IPS-NIHi11 (cell line): ENCODE measurements around the gene PTOV1.
A peak's percentile ranks its signal among the peaks of the same experiment; 100 is the strongest.

Experiments
- DNase-seq: peaks from one replicate; pipeline ENCODE4 v3.0.0; 2012; ENCODE audit warnings: mixed read lengths, low spot score

Gene PTOV1

DNA sequence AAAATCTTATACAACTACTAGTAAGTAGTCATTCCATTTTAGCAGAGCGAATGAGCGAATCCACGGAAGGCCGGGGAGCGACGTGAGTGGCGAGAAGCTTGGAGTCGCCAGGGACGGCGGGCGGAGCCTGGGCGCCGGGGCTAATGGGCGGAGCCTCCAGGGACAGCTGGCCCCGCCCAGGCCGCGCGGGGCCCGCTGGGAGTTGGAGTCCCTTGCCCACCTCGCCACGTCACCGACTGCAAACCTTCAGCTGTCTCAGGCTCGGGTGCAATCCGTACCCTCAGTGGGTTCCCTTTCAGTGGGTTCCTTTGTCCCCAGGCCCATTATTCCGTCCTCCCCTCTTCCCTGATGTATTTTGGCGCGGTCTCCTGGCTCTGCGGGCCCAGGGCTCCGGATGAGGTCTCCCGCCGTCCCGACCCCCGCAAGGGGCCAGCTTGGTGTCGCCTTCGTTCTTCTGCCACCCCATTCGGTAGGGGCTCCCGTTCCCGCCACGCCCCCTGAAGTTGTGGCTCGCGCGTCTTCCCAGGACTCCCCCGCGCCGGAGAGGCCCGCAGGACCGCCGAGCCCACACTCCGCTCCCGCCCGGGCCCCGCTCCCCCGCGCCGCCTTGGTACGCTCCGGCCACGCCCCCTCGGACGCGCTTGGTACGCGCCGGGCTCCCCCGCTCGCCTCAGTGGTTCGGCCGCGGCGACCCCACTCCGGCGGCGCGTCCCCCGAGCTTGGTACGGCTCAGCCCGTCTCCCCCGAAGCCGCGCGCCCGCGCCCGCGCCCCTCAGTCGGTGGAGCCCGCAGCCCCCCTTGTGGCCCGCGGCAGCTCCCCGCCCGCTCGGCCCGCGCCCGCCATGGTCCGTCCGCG lies at the start of gene PTOV1:
PTOV1 (plus strand) TSS at position 673 of the 856 bp plus-strand sequence.
- peak; percentile 99 for DNase-seq

DNA sequence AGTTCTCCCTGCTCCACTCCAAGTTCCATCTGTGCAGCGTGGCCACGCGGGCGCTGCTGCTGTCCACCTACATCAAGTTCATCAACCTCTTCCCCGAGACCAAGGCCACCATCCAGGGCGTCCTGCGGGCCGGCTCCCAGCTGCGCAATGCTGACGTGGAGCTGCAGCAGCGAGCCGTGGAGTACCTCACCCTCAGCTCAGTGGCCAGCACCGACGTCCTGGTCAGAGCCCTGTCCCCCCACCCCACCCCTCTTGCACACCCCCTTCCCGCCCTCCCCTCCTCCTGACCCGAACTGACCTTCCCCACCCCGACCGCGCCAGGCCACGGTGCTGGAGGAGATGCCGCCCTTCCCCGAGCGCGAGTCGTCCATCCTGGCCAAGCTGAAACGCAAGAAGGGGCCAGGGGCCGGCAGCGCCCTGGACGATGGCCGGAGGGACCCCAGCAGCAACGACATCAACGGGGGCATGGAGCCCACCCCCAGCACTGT lies 49.5 kb upstream of the PTOV1 start:
- DNase-seq: no peak

DNA sequence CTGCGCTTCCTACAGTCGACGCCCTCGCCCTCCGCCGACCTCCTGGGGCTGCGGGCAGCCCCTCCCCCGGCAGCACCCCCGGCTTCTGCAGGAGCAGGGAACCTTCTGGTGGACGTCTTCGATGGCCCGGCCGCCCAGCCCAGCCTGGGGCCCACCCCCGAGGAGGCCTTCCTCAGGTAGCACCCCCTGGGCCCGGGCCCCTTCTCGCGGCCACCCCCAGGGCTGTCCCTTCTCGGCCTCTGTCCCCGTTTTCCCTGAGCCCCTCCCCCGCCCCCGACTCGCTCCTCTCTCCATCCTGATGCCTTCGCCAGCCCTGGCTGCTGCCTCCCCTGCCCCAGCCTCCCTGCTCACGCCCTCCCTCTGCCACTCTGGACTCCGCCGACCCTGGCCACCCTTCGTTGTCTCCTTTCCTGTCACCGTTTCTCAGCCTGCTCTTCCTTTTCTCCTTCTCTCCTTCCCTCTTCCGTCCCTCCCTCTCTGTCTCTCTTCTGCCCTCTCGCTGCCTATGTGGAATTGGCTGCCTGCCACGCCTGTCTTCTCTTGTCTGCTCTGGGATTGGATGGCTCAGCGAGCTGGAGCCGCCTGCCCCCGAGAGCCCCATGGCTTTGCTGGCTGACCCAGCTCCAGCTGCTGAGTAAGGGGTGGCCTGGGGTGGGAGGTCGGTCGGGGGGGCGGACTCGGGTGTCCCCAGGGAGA lies 48.8 kb upstream of the PTOV1 start:
- DNase-seq: peak; percentile 91

DNA sequence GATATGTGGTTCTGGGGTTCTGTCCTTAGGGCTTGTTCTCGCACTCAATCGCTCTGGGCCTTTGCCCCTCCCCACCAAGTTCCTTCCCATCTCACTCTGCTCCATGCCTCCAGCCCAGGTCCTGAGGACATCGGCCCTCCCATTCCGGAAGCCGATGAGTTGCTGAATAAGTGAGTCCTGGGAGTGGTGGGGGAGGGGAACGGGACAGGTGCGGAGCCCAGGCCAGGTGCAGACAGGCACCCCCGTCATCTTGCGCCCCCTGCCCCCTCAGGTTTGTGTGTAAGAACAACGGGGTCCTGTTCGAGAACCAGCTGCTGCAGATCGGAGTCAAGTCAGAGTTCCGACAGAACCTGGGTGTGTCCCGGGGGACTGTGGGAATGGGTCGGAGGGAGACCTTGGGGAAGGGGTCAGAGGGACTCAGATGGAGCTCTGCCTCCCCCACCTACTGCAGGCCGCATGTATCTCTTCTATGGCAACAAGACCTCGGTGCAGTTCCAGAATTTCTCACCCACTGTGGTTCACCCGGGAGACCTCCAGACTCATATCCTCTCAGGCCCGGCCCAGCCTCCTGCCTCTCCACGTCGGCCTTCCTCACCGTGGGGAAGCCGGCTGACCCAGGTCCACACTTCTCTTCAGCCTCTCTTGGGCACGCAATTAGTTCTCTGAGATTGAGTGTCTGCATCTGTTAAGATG lies 48.0 kb upstream of the PTOV1 start:
- DNase-seq: no peak

DNA sequence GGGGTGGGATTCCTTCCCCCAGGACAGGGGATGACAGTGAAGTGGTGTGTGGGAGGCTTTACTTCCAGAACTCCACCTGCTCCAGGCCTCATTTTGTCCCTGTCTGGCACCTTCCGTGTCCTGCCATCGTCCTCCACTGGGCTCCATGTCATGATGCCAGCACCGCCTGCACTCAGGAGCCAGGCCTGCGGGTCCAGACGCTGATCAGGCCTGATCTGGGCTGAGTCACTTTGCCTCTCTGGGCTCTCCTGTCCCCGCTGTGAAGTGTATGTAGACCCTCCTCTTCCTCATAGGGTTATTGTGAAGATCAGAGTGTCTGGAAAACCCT lies 47.5 kb upstream of the PTOV1 start:
- DNase-seq: no peak

DNA sequence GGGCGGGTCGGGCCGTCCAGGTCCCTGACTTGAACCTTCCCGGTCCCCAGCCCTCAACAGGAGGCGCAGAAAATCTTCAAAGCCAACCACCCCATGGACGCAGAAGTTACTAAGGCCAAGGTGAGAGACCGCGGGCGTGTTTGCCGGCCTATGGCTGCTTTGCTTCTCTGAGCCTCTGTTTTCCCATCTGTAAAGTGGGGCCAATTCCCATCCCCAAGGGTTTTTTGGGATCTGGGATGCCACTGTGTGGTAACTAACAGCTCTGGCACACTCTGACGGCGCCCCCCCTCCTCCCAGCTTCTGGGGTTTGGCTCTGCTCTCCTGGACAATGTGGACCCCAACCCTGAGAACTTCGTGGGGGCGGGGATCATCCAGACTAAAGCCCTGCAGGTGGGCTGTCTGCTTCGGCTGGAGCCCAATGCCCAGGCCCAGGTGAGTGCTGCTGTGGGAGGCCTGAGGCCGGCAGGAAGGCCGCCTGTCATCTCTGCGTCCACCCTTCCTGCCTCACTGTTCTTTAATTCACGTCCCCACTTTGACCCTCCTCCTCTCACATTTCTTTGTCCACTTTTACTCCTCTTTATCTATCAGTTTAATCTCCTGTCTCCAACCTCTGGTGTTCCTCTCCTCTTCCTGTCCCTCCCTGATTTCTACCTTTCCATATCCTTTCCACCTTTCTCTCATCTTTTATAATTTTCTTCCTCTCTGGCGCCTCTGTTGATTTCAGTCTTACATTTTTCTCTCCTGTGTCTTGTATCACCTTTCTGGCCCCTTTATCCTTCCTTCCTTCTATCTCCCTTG lies 44.9 kb upstream of the PTOV1 start:
- no peak for DNase-seq

DNA sequence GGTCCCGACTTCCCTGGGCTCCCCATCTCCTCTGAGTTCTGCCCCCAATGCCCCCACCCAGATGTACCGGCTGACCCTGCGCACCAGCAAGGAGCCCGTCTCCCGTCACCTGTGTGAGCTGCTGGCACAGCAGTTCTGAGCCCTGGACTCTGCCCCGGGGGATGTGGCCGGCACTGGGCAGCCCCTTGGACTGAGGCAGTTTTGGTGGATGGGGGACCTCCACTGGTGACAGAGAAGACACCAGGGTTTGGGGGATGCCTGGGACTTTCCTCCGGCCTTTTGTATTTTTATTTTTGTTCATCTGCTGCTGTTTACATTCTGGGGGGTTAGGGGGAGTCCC lies 44.4 kb upstream of the PTOV1 start:
- no peak for DNase-seq

DNA sequence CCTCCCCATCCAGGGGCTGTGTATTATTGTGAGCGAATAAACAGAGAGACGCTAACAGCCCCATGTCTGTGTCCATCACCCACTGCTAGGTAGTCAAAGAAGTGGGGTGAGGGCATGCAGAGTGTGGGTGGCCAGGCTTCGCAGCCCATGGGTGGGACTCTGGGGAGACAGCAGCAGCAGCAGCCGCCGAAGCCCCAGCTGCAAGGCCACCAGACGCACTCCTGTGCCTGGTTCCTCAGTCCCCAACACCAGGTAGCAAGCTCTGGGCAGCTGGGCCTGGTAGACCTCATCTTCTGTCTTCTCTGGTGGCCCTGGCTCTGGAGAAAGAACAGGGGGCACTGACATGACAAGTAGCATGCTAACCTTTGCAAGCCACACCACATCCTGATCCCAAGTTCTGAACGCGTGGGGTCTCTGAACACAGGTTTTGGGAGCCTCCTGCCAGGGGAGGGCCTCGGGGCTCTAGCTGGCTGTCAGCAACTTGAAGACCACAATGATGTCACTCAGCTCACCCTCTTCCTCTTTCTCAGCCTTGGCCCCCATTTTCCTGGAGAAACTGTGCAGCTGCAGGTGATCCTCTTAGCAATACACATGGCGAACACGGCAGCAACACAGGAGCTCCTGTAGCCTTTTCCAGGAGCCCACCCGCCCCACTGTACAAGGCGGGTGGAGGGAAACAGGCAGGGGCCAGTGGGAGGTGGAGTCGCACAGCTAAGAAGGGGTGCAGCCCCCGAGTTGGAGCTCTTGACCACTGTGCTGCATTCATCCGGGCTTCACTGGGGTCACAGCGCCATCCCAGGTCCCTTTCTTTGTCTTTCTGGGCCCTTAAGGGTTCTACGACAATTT lies 43.7 kb upstream of the PTOV1 start:
- no peak for DNase-seq

DNA sequence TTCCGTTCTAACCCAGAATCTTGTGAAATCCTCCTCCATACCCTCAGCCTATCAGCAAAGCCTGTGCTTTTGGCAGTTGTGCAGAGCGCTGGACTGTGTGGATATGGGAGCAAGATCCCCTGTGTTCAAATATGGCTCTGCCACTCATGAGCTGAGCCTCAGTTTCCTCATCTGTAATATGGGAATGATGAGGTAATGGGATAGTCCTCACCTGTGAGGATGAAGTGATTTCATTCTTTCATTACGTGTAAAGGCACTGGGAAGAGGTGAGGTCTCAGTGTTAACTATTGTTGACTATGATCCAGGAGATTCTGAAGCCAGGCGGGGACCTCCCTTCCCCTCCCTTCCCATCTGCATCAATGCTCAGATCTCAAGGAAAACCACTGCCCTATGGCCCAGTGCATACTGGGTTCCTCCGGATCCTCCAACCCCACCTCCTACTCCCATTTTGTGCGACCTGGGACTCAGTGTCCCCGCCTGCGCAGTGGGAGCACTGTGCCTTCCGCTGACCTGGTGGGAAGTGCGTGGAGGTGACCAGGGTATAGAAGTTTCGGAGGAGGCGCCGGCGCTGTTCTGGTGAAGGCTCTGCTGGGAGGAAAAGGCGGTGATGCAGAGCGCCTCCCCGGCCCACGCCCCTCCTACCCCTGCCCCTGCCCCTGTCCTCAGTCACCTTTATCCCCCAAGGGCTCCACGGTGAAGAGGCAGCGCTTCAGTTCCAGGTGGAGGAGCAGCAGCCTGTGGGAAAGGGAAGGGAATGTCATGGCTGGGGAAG lies 42.9 kb upstream of the PTOV1 start:
- DNase-seq: no peak

DNA sequence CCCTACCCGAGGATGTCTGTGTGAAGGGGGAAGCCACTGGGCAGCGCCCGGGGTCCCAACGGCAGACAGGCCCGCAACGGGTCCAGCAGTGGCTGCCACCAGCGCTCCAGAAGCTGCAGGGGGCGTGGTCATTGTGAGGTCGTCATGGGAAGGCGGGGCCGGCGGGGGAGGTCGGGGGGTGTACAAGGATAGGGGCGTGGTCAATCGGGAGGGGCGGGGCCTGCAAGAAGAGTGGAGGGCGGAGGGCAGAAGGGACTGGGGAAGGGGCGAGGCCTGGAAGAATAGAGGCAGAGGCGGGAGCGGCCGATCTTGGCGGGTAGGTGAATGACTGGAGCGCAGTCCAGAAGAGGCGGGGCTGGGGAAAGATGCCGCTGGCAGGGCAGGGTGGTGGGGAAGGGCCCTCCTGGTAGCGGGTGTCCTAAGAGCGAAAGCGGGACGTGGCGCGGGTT lies 42.2 kb upstream of the PTOV1 start:
- peak; percentile 97 for DNase-seq

DNA sequence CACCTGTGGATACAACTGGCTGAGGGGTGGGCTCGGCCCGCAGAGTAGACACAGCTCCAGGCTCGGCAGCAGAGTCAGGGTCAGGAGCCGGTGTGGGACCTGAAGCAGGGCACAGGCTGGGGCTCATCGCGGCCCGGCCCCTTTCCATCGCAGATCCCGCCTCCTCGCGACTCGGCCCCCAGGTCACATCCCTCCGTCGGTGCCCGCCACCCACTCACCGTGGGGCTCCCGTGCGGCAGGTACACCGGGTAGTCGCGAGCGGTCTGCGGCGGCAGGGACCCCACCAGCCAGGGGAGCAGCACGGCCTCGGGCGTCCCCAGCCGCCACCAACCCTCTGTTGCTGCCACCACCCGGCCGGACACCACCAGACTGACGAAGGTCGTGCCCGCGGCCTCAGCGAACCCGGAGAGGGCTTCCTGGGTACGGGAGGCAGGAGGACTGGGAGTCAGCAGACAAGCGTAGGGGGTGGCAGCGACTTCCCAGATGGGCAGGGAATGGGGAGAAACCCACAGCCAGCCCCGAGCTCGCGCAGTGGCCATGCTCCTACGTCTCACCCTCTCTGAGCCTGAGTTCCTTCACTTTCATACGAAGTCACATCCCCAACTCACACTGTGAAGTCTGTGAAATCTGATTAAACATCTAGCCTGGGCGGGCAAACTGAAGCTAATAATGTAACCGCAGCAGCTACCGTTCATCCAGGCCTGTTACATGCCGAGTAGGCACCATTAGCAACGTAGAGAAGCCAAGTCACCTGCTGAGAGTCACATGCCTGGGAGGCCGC lies 41.6 kb upstream of the PTOV1 start:
- DNase-seq: no peak

DNA sequence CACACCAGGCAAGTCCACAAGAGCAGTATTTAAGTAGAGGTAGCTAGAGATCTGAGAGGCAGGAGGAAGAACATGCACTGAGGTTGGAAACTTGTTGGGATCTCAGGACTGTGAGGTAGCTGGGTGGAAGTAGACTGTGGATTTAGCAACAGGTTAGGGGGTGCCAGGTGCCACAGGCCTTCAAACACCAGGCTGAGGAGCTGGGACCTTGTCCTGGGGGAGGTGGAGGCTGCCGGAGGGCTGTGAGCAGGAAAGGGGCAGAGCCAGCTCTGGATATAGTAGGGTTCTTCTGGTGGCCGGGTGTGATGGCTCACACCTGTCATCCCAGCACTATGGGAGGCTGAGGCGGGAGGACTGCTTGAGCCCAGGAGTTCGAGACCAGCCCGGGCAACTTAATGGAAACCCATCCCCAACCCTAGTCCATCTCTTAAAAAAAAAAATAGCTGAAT lies 41.0 kb upstream of the PTOV1 start:
- no peak for DNase-seq

DNA sequence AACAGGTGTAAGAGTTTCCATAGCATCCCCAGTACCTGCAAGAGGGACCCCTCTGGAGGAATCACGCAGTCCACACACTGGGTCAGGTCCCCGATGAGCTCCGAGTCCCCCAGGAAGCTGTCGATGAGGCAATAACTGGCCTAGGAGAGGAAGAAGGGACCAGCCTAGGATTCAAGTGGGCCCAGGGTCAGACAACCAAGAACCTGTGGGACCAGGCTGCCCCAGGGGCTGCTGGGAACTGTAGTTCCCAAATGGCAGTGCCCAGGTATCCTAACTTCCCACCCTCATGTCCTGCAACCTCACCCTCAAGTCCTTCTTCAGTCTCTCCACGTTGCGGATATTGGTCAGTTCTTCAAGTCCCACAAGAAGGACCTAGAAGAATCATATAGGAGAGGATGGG lies 39.6 kb upstream of the PTOV1 start:
- DNase-seq: no peak

DNA sequence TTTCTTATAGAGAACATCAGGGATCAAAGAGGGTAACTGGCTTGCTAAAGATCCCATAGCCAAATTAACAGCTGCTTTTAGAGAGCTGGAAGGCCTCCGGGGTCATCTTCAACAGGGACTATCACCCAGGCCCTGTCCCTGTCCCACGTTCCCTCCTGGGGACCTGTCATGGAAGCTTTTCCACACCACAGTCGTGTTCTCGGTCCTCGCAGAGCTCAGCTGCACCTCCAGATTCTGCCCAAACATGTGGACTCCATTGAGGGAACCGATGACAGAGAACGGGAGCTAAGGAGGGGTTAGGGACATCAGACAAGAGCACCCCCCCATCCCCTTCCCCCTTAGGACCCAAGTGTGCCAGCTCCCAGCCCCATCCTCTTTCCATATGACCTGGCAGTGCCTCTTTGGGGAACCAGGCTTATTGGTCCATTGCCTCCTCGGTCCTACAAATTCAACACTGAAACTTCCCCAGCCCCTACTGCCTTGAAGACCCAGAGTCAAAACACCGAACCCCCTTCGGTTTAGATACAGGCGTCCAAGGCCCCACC lies 38.4 kb upstream of the PTOV1 start:
- no peak for DNase-seq

DNA sequence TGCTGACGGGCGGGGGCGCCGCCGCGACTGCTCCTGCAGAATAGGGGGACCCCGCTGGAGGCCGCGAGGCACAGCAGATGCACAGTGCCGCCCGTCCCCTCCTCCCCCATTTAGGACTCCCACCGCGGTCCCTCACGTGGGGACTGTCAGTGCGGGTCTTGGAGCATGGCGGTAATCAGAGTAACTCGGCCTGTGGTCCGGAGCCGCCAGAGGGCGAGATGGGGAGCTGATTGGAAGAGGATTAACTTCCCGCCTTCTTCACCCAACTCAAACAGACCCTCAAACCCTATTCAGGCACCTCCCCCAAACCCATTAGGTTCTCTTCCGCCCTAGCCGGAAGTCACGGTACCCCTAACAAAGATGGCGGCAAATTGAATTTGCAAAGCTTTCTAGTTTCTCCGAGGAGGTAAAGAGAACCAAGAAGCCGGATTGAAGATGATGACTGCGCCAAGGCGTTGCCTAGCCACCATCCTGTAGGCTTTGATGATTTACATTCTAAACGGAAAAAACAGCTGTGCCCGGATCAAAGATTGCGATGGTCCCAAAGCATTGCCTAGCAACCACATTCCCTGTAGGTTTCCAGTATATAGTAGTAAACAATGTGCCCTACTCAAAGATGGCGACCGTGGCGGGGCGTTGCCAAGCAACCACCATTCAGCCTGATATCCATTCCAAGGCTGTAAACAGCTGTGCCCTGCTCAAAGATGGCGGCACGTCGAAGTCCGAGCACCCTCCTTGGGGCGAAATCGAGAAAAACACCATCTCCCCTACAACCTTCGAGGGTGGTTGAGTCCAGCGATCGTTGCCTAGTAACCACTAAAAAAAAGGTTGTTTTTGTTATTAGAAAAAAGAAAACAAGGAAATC lies 37.7 kb upstream of the PTOV1 start, which contains the start of gene FUZ:
FUZ (minus strand) TSS at position 296 of the 865 bp plus-strand sequence; CDS start at position 110, 186 bp downstream.
- DNase-seq: peak; percentile 84

DNA sequence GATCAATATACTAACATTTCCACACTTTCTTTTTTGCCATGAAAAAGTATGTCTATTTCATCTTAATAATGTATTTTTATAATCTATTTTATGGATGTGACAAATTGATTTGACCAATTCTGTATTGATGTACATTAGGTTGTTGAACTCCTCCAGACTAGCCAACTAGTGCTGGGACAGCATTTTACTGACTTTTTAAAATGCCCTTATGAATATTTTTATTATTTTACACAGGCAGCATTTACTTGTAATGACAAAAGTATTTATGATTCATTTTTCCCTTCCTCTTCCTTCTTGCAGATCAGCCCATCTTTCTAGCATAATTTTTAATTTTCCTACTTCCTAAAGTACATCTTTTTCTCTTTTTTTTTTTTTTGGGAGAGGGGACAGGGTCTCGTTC lies 36.9 kb upstream of the PTOV1 start:
- DNase-seq: no peak

DNA sequence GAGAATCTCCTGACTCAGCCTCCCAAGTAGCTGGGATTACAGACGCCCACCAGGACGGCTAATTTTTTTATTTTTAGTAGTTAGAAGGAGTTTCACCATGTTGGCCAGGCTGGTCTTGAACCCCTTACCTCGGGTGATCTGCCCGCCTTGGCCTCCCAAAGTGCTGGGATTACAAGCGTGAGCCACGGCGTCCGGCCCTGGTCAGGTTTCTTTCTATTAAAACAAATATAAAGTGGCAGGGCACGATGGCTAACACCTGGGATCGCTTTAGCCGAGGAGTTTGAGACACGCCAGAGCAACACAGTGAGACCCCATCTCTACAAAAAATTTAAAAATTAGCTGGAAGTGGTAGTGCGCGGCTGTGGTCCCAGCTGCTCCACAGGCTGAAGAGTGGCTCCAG lies 34.4 kb upstream of the PTOV1 start:
- no peak for DNase-seq
